GM12801 (cell line): ENCODE results near the gene PTBP1.

ENCODE experiments used
- CTCF ChIP-seq: IDR thresholded peaks from one replicate; pipeline ENCODE4 v1.5.1; 2011; ENCODE audit warnings: control low read depth; ENCODE audit not compliant: insufficient read length; ENCODE audit errors: extremely low read depth

PTBP1 gene

GRCh38 chr19:793806-794205, 3.4 kb upstream of the PTBP1 start:
- no peak for TF ChIP-seq CTCF

GRCh38 chr19:795073-795611, 2.1 kb upstream of the PTBP1 start:
- no peak for TF ChIP-seq CTCF

DNA sequence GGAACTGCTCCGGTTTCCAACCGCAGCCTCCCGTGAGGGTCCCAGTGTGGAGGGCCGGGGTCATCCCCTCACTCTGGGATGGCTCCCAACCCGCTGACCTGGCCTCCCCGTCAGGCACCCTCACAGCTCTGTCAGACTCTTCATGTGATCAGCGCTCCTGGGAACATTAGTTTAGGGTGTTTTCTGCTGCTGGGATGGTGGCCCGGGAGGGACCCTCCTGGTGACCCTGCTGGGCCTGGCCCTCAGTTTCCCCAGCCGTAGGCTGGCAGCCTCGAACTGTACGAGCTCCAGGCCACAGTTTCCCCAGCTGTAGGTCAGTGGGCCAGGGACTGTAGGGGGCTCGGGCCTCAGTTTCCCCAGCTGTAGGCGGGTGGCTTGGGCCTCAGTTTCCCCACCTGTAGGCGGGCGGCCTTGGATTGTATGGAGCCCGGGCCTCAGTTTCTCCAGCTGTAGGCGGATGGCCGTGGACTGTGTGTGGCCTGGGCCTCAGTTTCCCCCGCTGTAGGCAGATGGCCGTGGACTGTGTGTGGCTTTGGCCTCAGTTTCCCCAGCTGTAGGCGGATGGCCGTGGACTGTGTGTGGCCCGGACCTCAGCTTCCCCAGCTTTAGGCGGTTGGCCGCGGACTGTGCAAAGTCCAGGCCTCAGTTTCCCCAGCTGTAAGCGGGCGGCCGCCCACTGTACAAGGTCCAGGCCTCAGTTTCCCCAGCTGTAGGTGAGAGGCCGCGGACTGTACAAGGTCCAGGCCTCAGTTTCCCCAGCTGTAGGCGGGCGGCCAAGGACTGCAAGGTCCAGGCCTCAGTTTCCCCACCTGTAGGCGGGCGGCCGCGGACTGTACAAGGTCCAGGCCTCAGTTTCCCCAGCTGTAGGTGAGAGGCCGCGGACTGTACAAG, 1.3 kb upstream of the PTBP1 start:
- no peak for TF ChIP-seq CTCF

GRCh38 chr19:797528-798414, 519 bp downstream of the PTBP1 start:
- no peak for TF ChIP-seq CTCF

DNA sequence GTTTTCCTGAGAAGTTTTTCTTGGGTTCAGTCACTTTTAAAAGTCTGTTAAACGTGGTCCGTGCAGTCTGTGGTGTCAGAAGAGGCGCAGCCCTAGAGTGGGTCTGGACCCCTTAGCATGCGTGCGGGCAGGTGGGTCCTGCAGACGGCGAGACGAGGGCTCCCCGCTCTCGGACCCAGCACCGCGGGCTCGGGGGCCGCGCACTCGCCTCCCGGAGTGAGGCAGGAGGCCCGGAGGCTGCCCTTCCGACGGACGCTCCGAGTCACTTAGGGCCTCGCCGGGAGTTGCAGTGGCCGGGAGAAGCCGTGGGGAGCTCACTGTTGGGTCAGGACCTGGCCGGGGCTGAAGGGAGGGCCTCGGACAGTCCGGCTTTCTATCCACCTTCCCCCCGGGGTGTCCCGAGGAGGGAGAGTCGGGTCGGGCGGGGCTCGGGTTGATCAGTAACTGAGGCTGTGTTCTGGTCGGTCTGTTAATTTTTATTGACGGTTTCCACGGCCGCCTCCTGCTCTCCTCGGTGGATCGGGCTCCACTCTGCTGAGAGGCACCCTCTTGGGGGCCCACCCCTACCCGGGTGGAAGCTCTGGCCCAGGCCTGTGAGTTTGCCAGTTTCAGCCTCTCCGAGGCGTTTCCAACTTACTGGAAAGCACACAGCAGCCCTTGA, 1.3 kb downstream of the PTBP1 start:
- TF ChIP-seq CTCF = no peak

- no peak for TF ChIP-seq CTCF
These were observed 2.0 kb downstream of the PTBP1 start for GRCh38 chr19:799076-799881.
